ENCODE results near the gene NOC3L. TPM values are rescaled to one million over a fixed set of nuclear protein-coding genes. Genes with fewer than 3 reads are reported as not detected.

Gene NOC3L
- polyA plus RNA-seq, 1 donor (not counting 4 experiments of a cell fraction or from before 2014, with no cell fraction given) = 16.3 TPM

DNA sequence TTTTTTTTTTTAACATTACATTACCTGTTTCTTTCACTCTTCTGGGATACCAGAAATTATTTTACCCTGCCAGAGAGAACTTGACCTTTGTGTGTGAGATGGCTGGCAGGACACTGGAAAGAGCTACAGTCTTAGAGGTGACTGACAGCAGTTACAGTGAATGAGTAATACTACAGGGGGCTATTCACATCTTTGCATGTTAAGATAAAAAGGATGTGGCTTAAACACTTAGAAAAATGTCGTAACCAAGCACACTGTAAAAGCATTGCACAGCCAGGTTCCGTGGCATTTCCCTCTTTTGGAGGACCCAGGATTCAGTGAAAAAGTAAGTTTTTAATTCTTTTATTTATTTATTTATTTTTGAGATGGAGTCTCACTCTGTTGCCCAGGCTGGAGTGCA is 20.8 kb upstream of the NOC3L start:
- Histone ChIP-seq H3K27ac (ENCODE audit: control insufficient read depth, insufficient read depth, low read length) (no peak overlapping the region), H3K9me3 (ENCODE audit: control insufficient read depth, low read depth, low read length) (no peaks in the 10 kb centered on the region), H2AFZ (ENCODE audit: control insufficient read depth, low read length) (no peak overlapping the region), H3K4me1 (ENCODE audit: control insufficient read depth, extremely low read depth, insufficient read depth, low read length) (no peaks in the 10 kb centered on the region), H3K79me2 (ENCODE audit: control insufficient read depth, insufficient read depth, low read length) (no peaks in the 10 kb centered on the region), H3K36me3 (ENCODE audit: control insufficient read depth in 2 of 2, extremely low read depth in 1 of 2, insufficient read depth in 2 of 2, low read length in 2 of 2) (no peaks in the 10 kb centered on the region), H4K20me1 (ENCODE audit: control insufficient read depth, extremely low read depth, insufficient read depth, low read length) (no peaks in the 10 kb centered on the region), H3K9ac (ENCODE audit: control insufficient read depth, extremely low read depth, insufficient read depth, low read length) (no peak overlapping the region), H3K4me3 (ENCODE audit: control insufficient read depth in 2 of 3, extremely low read depth in 1 of 3, insufficient read depth in 2 of 3, low read depth in 1 of 3, low read length in 3 of 3) (no peak overlapping the region), H3K4me2 (ENCODE audit: control insufficient read depth, extremely low read depth, insufficient read depth, low read depth, low read length) (no peak overlapping the region), H3K9me1 (ENCODE audit: control insufficient read depth, extremely low read depth, insufficient read depth, low read length) (no peaks in the 10 kb centered on the region), H3K27me3 (ENCODE audit: control insufficient read depth, extremely low read depth, insufficient read depth, low read length) (no peaks in the 10 kb centered on the region)
- dilution Hi-C loops (cut with MboI; ENCODE audit: extremely low pct_ligation_motif_present, low sequenced_read_pairs) = no loop called here
- TF ChIP-seq EZH2 (IDR thresholded peaks at IDR 0.05; ENCODE audit: low read length) = no peak
- FAIRE-seq = no peak
- no peak for DNase-seq (ENCODE audit: low read depth, low spot score)

GRCh38 chr10:94376865-94377264 is 14.1 kb upstream of the NOC3L start:
- FAIRE-seq = no peak

More at GRCh38 chr10:94376865-94377264, 14.1 kb upstream of the NOC3L start:
- Histone ChIP-seq H3K4me3 (ENCODE audit: control insufficient read depth in 2 of 3, extremely low read depth in 1 of 3, insufficient read depth in 2 of 3, low read depth in 1 of 3, low read length in 3 of 3) (no peak overlapping the region), H3K27ac (ENCODE audit: control insufficient read depth, insufficient read depth, low read length) (no peak overlapping the region), H4K20me1 (ENCODE audit: control insufficient read depth, extremely low read depth, insufficient read depth, low read length) (no peaks in the 10 kb centered on the region), H3K9ac (ENCODE audit: control insufficient read depth, extremely low read depth, insufficient read depth, low read length) (no peak overlapping the region), H3K36me3 (ENCODE audit: control insufficient read depth in 2 of 2, extremely low read depth in 1 of 2, insufficient read depth in 2 of 2, low read length in 2 of 2) (no peaks in the 10 kb centered on the region), H3K79me2 (ENCODE audit: control insufficient read depth, insufficient read depth, low read length) (no peaks in the 10 kb centered on the region), H3K9me3 (ENCODE audit: control insufficient read depth, low read depth, low read length) (no peaks in the 10 kb centered on the region), H3K4me1 (ENCODE audit: control insufficient read depth, extremely low read depth, insufficient read depth, low read length) (no peaks in the 10 kb centered on the region), H3K27me3 (ENCODE audit: control insufficient read depth, extremely low read depth, insufficient read depth, low read length) (no peaks in the 10 kb centered on the region), H3K4me2 (ENCODE audit: control insufficient read depth, extremely low read depth, insufficient read depth, low read depth, low read length) (no peak overlapping the region), H2AFZ (ENCODE audit: control insufficient read depth, low read length) (no peak overlapping the region), H3K9me1 (ENCODE audit: control insufficient read depth, extremely low read depth, insufficient read depth, low read length) (no peaks in the 10 kb centered on the region)
- no peak for DNase-seq (ENCODE audit: low read depth, low spot score)
- no peak for TF ChIP-seq EZH2 (IDR thresholded peaks at IDR 0.05; ENCODE audit: low read length)
- TF ChIP-seq, protein P1, sequence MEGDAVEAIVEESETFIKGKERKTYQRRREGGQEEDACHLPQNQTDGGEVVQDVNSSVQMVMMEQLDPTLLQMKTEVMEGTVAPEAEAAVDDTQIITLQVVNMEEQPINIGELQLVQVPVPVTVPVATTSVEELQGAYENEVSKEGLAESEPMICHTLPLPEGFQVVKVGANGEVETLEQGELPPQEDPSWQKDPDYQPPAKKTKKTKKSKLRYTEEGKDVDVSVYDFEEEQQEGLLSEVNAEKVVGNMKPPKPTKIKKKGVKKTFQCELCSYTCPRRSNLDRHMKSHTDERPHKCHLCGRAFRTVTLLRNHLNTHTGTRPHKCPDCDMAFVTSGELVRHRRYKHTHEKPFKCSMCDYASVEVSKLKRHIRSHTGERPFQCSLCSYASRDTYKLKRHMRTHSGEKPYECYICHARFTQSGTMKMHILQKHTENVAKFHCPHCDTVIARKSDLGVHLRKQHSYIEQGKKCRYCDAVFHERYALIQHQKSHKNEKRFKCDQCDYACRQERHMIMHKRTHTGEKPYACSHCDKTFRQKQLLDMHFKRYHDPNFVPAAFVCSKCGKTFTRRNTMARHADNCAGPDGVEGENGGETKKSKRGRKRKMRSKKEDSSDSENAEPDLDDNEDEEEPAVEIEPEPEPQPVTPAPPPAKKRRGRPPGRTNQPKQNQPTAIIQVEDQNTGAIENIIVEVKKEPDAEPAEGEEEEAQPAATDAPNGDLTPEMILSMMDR (optimal IDR thresholded peaks at IDR 0.05 in 1 of 3, IDR thresholded peaks at IDR 0.05 in 1 of 3, conservative IDR thresholded peaks at IDR 0.05 in 1 of 3; ENCODE audit: extremely low read depth in 1 of 3, insufficient read depth in 2 of 3, low read length in 3 of 3) = no peak
- dilution Hi-C loops (cut with MboI; ENCODE audit: extremely low pct_ligation_motif_present, low sequenced_read_pairs) = no loop called here
